PFSK-1 (cell line): ENCODE data around the gene IFT122.

ENCODE experiments used
- POLR2AphosphoS5 ChIP-seq: IDR thresholded peaks from 2 replicates; pipeline ENCODE4 v1.6.1; 2012; ENCODE audit warnings: low read depth, mild to moderate bottlenecking, control low read depth, low read length, moderate library complexity
- TAF1 ChIP-seq: IDR thresholded peaks from 2 replicates; pipeline ENCODE4 v1.6.1; 2012; ENCODE audit warnings: low read length, control low read depth, borderline replicate concordance; ENCODE audit not compliant: insufficient read depth

- TF ChIP-seq TAF1 (no peak), POLR2AphosphoS5 (no peak)
Measured at GRCh38 chr3:129470861-129471260, 30.8 kb downstream of the IFT122 start.
